Mammary epithelial cell (primary cell): ENCODE data around the gene GSTA5.

Experiments used
- EZH2 ChIP-seq: IDR thresholded peaks from 2 replicates; pipeline ENCODE4 v1.6.1; 2012; ENCODE audit warnings: low read length, inconsistent platforms, borderline replicate concordance
- TF ChIP-seq, protein P1 (sequence below), 2 donors: IDR thresholded peaks in 1 of 2; conservative IDR thresholded peaks in 1 of 2; 2 replicates each; pipeline ENCODE4 v1.5.1; 2011 to 2012; ENCODE audit warnings: inconsistent platforms in 2 of 2, low read length in 2 of 2, mild to moderate bottlenecking in 2 of 2, control low read depth in 1 of 2, low read depth in 1 of 2; ENCODE audit not compliant: insufficient read depth in 1 of 2; ENCODE audit errors: extremely low read depth in 1 of 2

DNA sequence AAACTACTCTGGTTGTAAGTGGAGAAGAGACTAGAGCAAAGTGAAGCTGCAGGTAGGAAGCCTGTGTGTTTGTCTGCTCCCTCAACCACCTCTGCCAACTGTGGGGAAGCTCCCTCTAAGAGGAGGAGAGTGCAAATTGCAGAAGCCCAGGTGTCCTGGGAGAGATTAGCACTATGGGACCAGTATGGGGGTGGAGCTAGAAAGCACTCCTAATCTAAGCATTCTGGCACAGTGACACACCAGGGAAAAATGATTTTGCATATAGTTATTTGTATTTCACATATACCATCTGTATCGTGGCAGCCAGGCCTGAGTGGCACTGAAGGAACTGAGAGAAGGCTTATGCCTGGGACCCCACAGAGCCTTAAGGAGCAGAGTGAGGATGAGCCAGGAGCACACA lies 49.8 kb downstream of the GSTA5 start:
- TF ChIP-seq, protein P1, sequence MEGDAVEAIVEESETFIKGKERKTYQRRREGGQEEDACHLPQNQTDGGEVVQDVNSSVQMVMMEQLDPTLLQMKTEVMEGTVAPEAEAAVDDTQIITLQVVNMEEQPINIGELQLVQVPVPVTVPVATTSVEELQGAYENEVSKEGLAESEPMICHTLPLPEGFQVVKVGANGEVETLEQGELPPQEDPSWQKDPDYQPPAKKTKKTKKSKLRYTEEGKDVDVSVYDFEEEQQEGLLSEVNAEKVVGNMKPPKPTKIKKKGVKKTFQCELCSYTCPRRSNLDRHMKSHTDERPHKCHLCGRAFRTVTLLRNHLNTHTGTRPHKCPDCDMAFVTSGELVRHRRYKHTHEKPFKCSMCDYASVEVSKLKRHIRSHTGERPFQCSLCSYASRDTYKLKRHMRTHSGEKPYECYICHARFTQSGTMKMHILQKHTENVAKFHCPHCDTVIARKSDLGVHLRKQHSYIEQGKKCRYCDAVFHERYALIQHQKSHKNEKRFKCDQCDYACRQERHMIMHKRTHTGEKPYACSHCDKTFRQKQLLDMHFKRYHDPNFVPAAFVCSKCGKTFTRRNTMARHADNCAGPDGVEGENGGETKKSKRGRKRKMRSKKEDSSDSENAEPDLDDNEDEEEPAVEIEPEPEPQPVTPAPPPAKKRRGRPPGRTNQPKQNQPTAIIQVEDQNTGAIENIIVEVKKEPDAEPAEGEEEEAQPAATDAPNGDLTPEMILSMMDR (conservative IDR thresholded peaks at IDR 0.05 in 1 of 2, IDR thresholded peaks at IDR 0.05 in 1 of 2; ENCODE audit: extremely low read depth in 1 of 2, insufficient read depth in 1 of 2, low read depth in 1 of 2, low read length in 2 of 2) = no peak
- no peak for TF ChIP-seq EZH2
